ENCODE data around the gene SPATA9. TPM values are rescaled to one million over a fixed set of nuclear protein-coding genes. Genes with fewer than 3 reads are reported as not detected.

The SPATA9 gene
- total and polyA plus RNA-seq, 2 of the 8 experiments (the other 6 are each of a cell fraction or from before 2014, with no cell fraction given): not detected

DNA sequence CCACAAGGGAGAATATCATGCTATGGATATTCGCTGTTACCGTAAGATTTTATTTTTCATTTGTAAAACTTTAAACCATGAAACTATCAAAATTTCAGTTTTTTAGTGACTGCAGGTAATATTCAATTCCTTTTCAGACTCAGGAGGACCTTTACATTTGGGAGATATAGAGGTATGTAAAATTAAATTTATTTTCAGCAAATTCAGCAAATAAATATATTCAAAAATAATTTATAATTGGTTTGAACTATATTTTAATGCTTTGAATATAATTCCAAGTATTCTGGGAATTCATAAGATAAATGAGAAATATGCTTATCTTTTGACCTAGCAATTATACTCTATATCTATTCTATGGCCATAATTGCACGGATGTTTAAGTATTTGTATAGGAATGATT, 28.6 kb downstream of the SPATA9 start:
- Histone ChIP-seq H3K9me3 (ENCODE audit: insufficient read depth in 2 of 2, low read depth in 1 of 2, low read length in 1 of 2) (no peaks in the 10 kb centered on the region), H2AFZ (ENCODE audit: low read length) (no peak overlapping the region), H2BK12ac (ENCODE audit: low read depth, low read length) (no peak overlapping the region), H3K79me1 (ENCODE audit: low read depth, low read length) (no peaks in the 10 kb centered on the region), H2BK20ac (ENCODE audit: low read length) (no peak overlapping the region), H3K4me3 (ENCODE audit: extremely low read depth in 1 of 4, insufficient read depth in 2 of 4, low read depth in 3 of 4, low read length in 4 of 4) (no peak overlapping the region), H3K56ac (replicated peaks; ENCODE audit: insufficient read length, low read depth, low read length) (no peak overlapping the region), H4K5ac (ENCODE audit: insufficient read length, low read depth, low read length) (no peak overlapping the region), H3K23ac (ENCODE audit: insufficient read length) (no peak overlapping the region), H3K9ac (replicated peaks in 1 of 4; ENCODE audit: extremely low read depth in 1 of 4, low read depth in 3 of 4, low read length in 3 of 4) (no peak overlapping the region), H2BK5ac (ENCODE audit: low read depth, low read length) (no peak overlapping the region), H3K4ac (replicated peaks; ENCODE audit: insufficient read length, low read depth, low read length) (no peak overlapping the region), H3K27me3 (replicated peaks in 1 of 4; ENCODE audit: control insufficient read depth in 3 of 4, extremely low read depth in 1 of 4, insufficient read depth in 3 of 4, low read length in 3 of 4) (no peaks in the 10 kb centered on the region), H2AK5ac (ENCODE audit: low read depth, low read length) (no peak overlapping the region), H3K14ac (ENCODE audit: insufficient read length) (no peak overlapping the region), H3K4me2 (ENCODE audit: insufficient read depth in 1 of 2, low read depth in 2 of 2, low read length in 2 of 2) (no peak overlapping the region), H2BK15ac (ENCODE audit: low read length) (no peak overlapping the region), H3K79me2 (ENCODE audit: control insufficient read depth in 1 of 2, insufficient read depth in 2 of 2, low read length in 2 of 2) (no peaks in the 10 kb centered on the region), H2BK120ac (replicated peaks; ENCODE audit: low read depth, low read length) (no peak overlapping the region), H3K4me1 (replicated peaks in 1 of 4; ENCODE audit: control insufficient read depth in 3 of 4, insufficient read depth in 4 of 4, low read length in 3 of 4) (no peaks in the 10 kb centered on the region), H3K27ac (ENCODE audit: low read depth, low read length) (no peak overlapping the region), H4K91ac (replicated peaks; ENCODE audit: insufficient read length, low read length) (no peak overlapping the region), H4K20me1 (replicated peaks in 1 of 2; ENCODE audit: control insufficient read depth in 1 of 2, insufficient read depth in 2 of 2, low read length in 2 of 2) (no peaks in the 10 kb centered on the region), H3K18ac (ENCODE audit: extremely low read depth, low read length) (no peak overlapping the region), H3K23me2 (ENCODE audit: low read depth, low read length) (no peaks in the 10 kb centered on the region), H4K8ac (ENCODE audit: extremely low read depth, insufficient read depth, low read length) (no peak overlapping the region), H3K36me3 (ENCODE audit: control insufficient read depth in 2 of 4, insufficient read depth in 4 of 4, low read length in 3 of 4) (no peaks in the 10 kb centered on the region)
- POLR2A ChIA-PET (ENCODE audit: partially characterized antibody): interaction anchor here (1.4 kb wide), 1 partner anchor 10 kb away, joined by 4 read pairs; no protein-coding TSS in a partner anchor
- FAIRE-seq: no peak
- no peak for DNase-seq (ENCODE audit: low read depth in 1 of 2, low spot score in 2 of 2)
- WGBS, 2 experiments (ENCODE audit: extremely low coverage in 1 of 2, insufficient coverage in 1 of 2, insufficient read length in 1 of 2, insufficient replicate concordance in 2 of 2, low coverage in 1 of 2, low lambda C conversion rate in 2 of 2, missing lambda C conversion rate in 1 of 2): 95% methylated on average over 3 of the region's 3 CpGs; no CpG with 5 or more reads in 1 of the 2 experiments
- CTCF ChIA-PET (ENCODE audit: partially characterized antibody): interaction anchor here (1.5 to 5.0 kb wide), 3 partner anchors 10 to 682 kb away, joined by 3 to 42 read pairs (median 3); no protein-coding TSS in a partner anchor
